Smooth muscle cell (in vitro differentiated cells): ENCODE measurements around the gene IL1RL1. TPM values are rescaled to one million over a fixed set of nuclear protein-coding genes. Genes with fewer than 3 reads are reported as not detected.

Source experiments
- DNase-seq: peaks from one replicate; lab custom pipeline; 2025; ENCODE audit not compliant: unreplicated experiment; lab: John Stamatoyannopoulos, UW
- H2AFZ ChIP-seq: fragments of 200-600 bp; sonication (generic); 2 replicates; pipeline ENCODE4 v1.6.0; 2016; ENCODE audit warnings: antibody characterized with exemption, low read depth, mild to moderate bottlenecking
- H3F3A ChIP-seq: fragments of 200-600 bp; sonication (generic); 2 replicates; pipeline ENCODE4 v1.6.0; 2017; ENCODE audit warnings: antibody characterized with exemption, low read depth
- H3K27ac ChIP-seq: fragments of 200-600 bp; sonication (generic); 2 replicates; pipeline ENCODE4 v1.5.1; 2016; ENCODE audit warnings: low read depth, mild to moderate bottlenecking
- H3K27me3 ChIP-seq: fragments of 200-600 bp; sonication (generic); 2 replicates; pipeline ENCODE4 v1.6.1; 2016; ENCODE audit warnings: low read depth, mild to moderate bottlenecking
- H3K36me3 ChIP-seq: fragments of 200-600 bp; sonication (generic); 2 replicates; pipeline ENCODE4 v1.5.1; 2016; ENCODE audit warnings: low read depth
- H3K4me1 ChIP-seq: fragments of 200-600 bp; sonication (generic); 2 replicates; pipeline ENCODE4 v1.5.1; 2016; ENCODE audit warnings: low read depth
- H3K4me2 ChIP-seq: fragments of 200-600 bp; sonication (generic); 2 replicates; pipeline ENCODE4 v1.6.0; 2016; ENCODE audit warnings: mild to moderate bottlenecking
- H3K4me3 ChIP-seq: fragments of 200-600 bp; sonication (generic); 2 replicates; pipeline ENCODE4 v1.5.1; 2016; ENCODE audit warnings: mild to moderate bottlenecking
- H3K79me2 ChIP-seq: fragments of 200-600 bp; sonication (generic); 2 replicates; pipeline ENCODE4 v1.6.0; 2016; ENCODE audit warnings: low read depth, mild to moderate bottlenecking
- H3K9ac ChIP-seq: fragments of 200-600 bp; sonication (generic); 2 replicates; pipeline ENCODE4 v1.6.0; 2016; ENCODE audit warnings: low read depth
- H3K9me3 ChIP-seq: fragments of 200-600 bp; sonication (generic); replicated peaks from 2 replicates; pipeline ENCODE4 v1.5.1; 2016; ENCODE audit warnings: low read depth
- H4K20me1 ChIP-seq: fragments of 200-600 bp; sonication (generic); 2 replicates; pipeline ENCODE4 v1.6.0; 2016; ENCODE audit warnings: low read depth
- CTCF ChIP-seq: fragments of 200-600 bp; sonication (generic); IDR thresholded peaks from 2 replicates; pipeline ENCODE4 v1.5.1; 2017; ENCODE audit warnings: borderline replicate concordance, mild to moderate bottlenecking, antibody characterized with exemption; ENCODE audit not compliant: insufficient read depth, poor library complexity, severe bottlenecking
- WGBS: methylation state at CpG from one replicate; pipeline ENCODE4 v1.1.7; 2016; ENCODE audit warnings: low lambda C conversion rate; 5-methylcytosine and 5-hydroxymethylcytosine counted together
- polyA plus RNA-seq: library from polyadenylated mRNA; unstranded; fragments of >200 nt; fragmentation: Nextera tagmentation; extraction: Ambion mirVana; gene quantifications from 2 replicates; pipeline ENCODE4 v1.2.1, GENCODE V29; 2016
- total RNA-seq: library from RNA; depleted of rRNA; stranded (reverse); fragments of >200 nt; gene quantifications from 2 replicates; pipeline ENCODE4 v1.2.3, GENCODE V29; 2014

IL1RL1 gene
- total and polyA plus RNA-seq, 2 experiments from 2014 or later, result 1.6 to 1.8 TPM

GRCh38 chr2:102356381-102356712 is 45.0 kb downstream of the IL1RL1 start:
- Histone ChIP-seq H3K9ac (peak overlapping the region; percentile 77), H3K79me2 (no peaks in the 10 kb centered on the region), H3K9me3 (no peaks in the 10 kb centered on the region), H3K27ac (no peak overlapping the region), H3F3A (no peaks in the 10 kb centered on the region), H3K4me1 (no peaks in the 10 kb centered on the region), H3K4me2 (peak overlapping the region; percentile 100), H2AFZ (peak overlapping the region; percentile 97), H3K27me3 (no peaks in the 10 kb centered on the region), H3K4me3 (peak overlapping the region; percentile 89), H4K20me1 (no peaks in the 10 kb centered on the region), H3K36me3 (no peaks in the 10 kb centered on the region)
- DNase-seq, result no peak
- TF ChIP-seq CTCF, result no peak
- WGBS, result 16% methylated on average over 6 of the region's 7 CpGs

GRCh38 chr2:102356741-102357140 is 45.4 kb downstream of the IL1RL1 start:
- Histone ChIP-seq H3K4me3 (peak overlapping the region; percentile 89), H3K79me2 (no peaks in the 10 kb centered on the region), H4K20me1 (no peaks in the 10 kb centered on the region), H3K4me2 (peak overlapping the region; percentile 100), H3K36me3 (no peaks in the 10 kb centered on the region), H3F3A (no peaks in the 10 kb centered on the region), H3K4me1 (no peaks in the 10 kb centered on the region), H2AFZ (no peak overlapping the region), H3K9ac (no peak overlapping the region), H3K9me3 (no peaks in the 10 kb centered on the region), H3K27me3 (no peaks in the 10 kb centered on the region), H3K27ac (no peak overlapping the region)
- TF ChIP-seq CTCF, result no peak
- no peak for DNase-seq
- WGBS, result 83% methylated on average over 2 of the region's 2 CpGs

- H3K36me3 ChIP-seq, result no peaks in the 10 kb centered on the region
- no peak overlapping the region for H2AFZ ChIP-seq
- H3K27me3 ChIP-seq, result no peaks in the 10 kb centered on the region
- H3K9me3 ChIP-seq, result no peaks in the 10 kb centered on the region
- H3K4me2 ChIP-seq, result no peak overlapping the region
- no peaks in the 10 kb centered on the region for H4K20me1 ChIP-seq
- H3F3A ChIP-seq, result no peaks in the 10 kb centered on the region
- no peak overlapping the region for H3K4me3 ChIP-seq
- TF ChIP-seq CTCF, result no peak
- no peaks in the 10 kb centered on the region for H3K4me1 ChIP-seq
- 88% methylated on average over 2 of the region's 2 CpGs for WGBS
- H3K79me2 ChIP-seq, result no peaks in the 10 kb centered on the region
- H3K9ac ChIP-seq, result no peak overlapping the region
- no peak overlapping the region for H3K27ac ChIP-seq
- no peak for DNase-seq
Measured at GRCh38 chr2:102357937-102358336, 46.6 kb downstream of the IL1RL1 start.

- Histone ChIP-seq H3K9me3 (no peaks in the 10 kb centered on the region), H4K20me1 (no peaks in the 10 kb centered on the region), H3K9ac (no peak overlapping the region), H3K4me2 (no peak overlapping the region), H3K4me3 (no peak overlapping the region), H3K4me1 (no peaks in the 10 kb centered on the region), H2AFZ (no peak overlapping the region), H3K27ac (no peak overlapping the region), H3K79me2 (no peaks in the 10 kb centered on the region), H3K27me3 (no peaks in the 10 kb centered on the region), H3F3A (no peaks in the 10 kb centered on the region), H3K36me3 (no peaks in the 10 kb centered on the region)
- TF ChIP-seq CTCF, result no peak
- 93% methylated on average over 8 of the region's 8 CpGs for WGBS
- DNase-seq, result no peak
Measured at GRCh38 chr2:102358496-102358895, 47.1 kb downstream of the IL1RL1 start.
